Measurements from ENCODE around the gene SCNN1G. TPM values are rescaled to one million over a fixed set of nuclear protein-coding genes. Genes with fewer than 3 reads are reported as not detected.
"Not testable (repeated sequence)": the region's sequence is repeated elsewhere in the genome, so short reads cannot be mapped to it uniquely, and the experiment has no call there.

SCNN1G gene
- not detected in 2 replicates for total RNA-seq (2014; rRNA removed; shearing (Covaris generic))

- peak; percentile 9 for DNase-seq (ENCODE audit: low read depth)
Measured at GRCh38 chr16:23182679-23183542, at the start of gene SCNN1G. Gene SCNN1G (plus strand): TSS chr16:23182745. CDS start chr16:23186272, 3,527 bp downstream.

- no peak for DNase-seq (ENCODE audit: low read depth)
Measured at GRCh38 chr16:23132775-23133463, 49.6 kb upstream of the SCNN1G start.

GRCh38 chr16:23134274-23134673 is 48.3 kb upstream of the SCNN1G start:
- peak; percentile 22 for DNase-seq (ENCODE audit: low read depth)

GRCh38 chr16:23137256-23137655 is 45.3 kb upstream of the SCNN1G start:
- DNase-seq (ENCODE audit: low read depth): no peak

- DNase-seq (ENCODE audit: low read depth): no peak
Measured at GRCh38 chr16:23137818-23138217, 44.7 kb upstream of the SCNN1G start.

- DNase-seq (ENCODE audit: low read depth): no peak
Measured at GRCh38 chr16:23140107-23140506, 42.4 kb upstream of the SCNN1G start.

GRCh38 chr16:23141033-23141432 is 41.5 kb upstream of the SCNN1G start:
- no peak for DNase-seq (ENCODE audit: low read depth)

GRCh38 chr16:23141500-23141899 is 41.0 kb upstream of the SCNN1G start:
- no peak for DNase-seq (ENCODE audit: low read depth)

- DNase-seq (ENCODE audit: low read depth): no peak
Measured at GRCh38 chr16:23141959-23142740, 40.4 kb upstream of the SCNN1G start.

GRCh38 chr16:23143391-23143790 is 39.2 kb upstream of the SCNN1G start:
- no peak for DNase-seq (ENCODE audit: low read depth)

- not testable (repeated sequence) for DNase-seq (ENCODE audit: low read depth)
Measured at GRCh38 chr16:23144393-23144792, 38.2 kb upstream of the SCNN1G start.

- peak; percentile 74 for DNase-seq (ENCODE audit: low read depth)
Measured at GRCh38 chr16:23145186-23145585, 37.4 kb upstream of the SCNN1G start.

- peak; percentile 91 for DNase-seq (ENCODE audit: low read depth)
Measured at GRCh38 chr16:23145608-23146007, 36.9 kb upstream of the SCNN1G start.

GRCh38 chr16:23146877-23147601 is 35.5 kb upstream of the SCNN1G start:
- no peak for DNase-seq (ENCODE audit: low read depth)

- DNase-seq (ENCODE audit: low read depth): no peak
Measured at GRCh38 chr16:23147666-23148065, 34.9 kb upstream of the SCNN1G start.

- no peak for DNase-seq (ENCODE audit: low read depth)
Measured at GRCh38 chr16:23148166-23148512, 34.4 kb upstream of the SCNN1G start.

GRCh38 chr16:23148513-23149266 is 33.9 kb upstream of the SCNN1G start:
- peak; percentile 49 for DNase-seq (ENCODE audit: low read depth)

- peak; percentile 96 for DNase-seq (ENCODE audit: low read depth)
Measured at GRCh38 chr16:23149267-23149992, 33.1 kb upstream of the SCNN1G start, which contains the start of gene USP31. Gene USP31 (minus strand): TSS chr16:23149452. CDS start chr16:23149270, 182 bp downstream.

GRCh38 chr16:23149993-23150364 is 32.6 kb upstream of the SCNN1G start:
- DNase-seq (ENCODE audit: low read depth): no peak

Data from M059J (cell line).